ENCODE data around the gene FAIM2. TPM values are rescaled to one million over a fixed set of nuclear protein-coding genes. Genes with fewer than 3 reads are reported as not detected.

FAIM2 gene
- total and polyA plus RNA-seq, 9 of the 15 experiments (the other 6 are each of a cell fraction or from before 2014, with no cell fraction given): 0.01 to 0.10 TPM; not detected in 7

DNA sequence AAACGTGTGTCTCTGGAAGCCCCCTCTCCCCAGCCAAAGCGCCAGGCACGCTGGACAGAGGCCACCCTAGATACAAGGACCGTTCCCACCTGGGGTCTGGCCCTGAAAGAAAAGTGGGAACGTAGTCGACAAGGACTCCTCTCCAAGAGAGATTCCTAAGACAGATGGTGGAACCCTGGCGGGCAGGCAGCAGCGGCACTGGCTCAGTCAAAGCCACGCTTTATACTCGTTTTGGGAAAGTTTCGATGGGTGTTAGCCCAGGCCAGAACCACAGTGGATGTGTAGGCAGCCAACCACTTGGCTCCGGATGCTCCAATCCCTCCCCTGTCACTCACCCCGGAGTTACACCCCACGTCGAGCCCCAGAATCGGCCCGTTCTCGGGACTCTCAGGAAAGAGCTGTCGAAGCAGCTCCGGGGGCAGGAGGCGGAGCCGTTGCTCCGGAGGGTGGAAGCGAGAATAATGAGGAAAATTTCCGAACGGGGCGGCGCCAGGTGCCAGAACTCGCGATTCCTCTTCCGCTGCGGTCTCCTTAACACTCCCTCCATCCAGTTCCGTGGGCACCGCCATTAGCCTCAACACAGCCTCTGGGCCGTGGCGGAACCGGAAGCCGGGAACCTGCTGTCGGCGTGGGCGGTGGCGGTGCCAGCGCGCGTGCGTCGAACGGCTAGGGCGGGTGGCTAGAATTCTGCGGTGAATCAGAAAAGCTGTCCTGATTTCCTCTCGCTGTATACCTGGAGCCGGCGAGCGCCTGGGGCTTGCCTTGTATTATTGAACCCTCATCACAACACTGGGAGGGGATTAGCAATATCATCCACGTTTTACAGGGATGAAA lies 61.0 kb downstream of the FAIM2 start, which contains the start of gene BCDIN3D (continued):
- TF ChIP-seq ZBTB34 (CRISPR knock-in tag; IDR thresholded peaks at IDR 0.05) (no peak), ZNF280B (CRISPR knock-in tag; IDR thresholded peaks at IDR 0.05) (no peak), CREM (IDR thresholded peaks at IDR 0.05; ENCODE audit: low read depth) (0 out of 2 replicates have a peak, but pooled peaks have one; percentile 42), TBP (optimal IDR thresholded peaks at IDR 0.05; ENCODE audit: low read depth, low read length) (peak; percentile 79), SPI1 (IDR thresholded peaks at IDR 0.05; ENCODE audit: borderline replicate concordance, low read depth, low read length) (peak; percentile 47; the same call in 1 of the 2 replicates), SIN3A (IDR thresholded peaks at IDR 0.05; ENCODE audit: borderline replicate concordance in 2 of 2, control insufficient read depth in 1 of 2, low read depth in 2 of 2, low read length in 2 of 2) (peak; percentile 36 to 58; a peak in 2 of 4 replicates), CEBPB (tag; IDR thresholded peaks at IDR 0.05) (no peak), LCOR (CRISPR knock-in tag; IDR thresholded peaks at IDR 0.05) (peak; percentile 57; the same call in 1 of the 2 replicates), CHD2 (IDR thresholded peaks at IDR 0.05; ENCODE audit: low read depth, low read length) (peak; percentile 55; the same call in 1 of the 2 replicates), ZNF175 (CRISPR knock-in tag; IDR thresholded peaks at IDR 0.05; ENCODE audit: low read depth) (0 out of 2 replicates have a peak, but pooled peaks have one; percentile 25), RNF2 (IDR thresholded peaks at IDR 0.05) (0 out of 2 replicates have a peak, but pooled peaks have one; percentile 17), ZNF3 (CRISPR knock-in tag; IDR thresholded peaks at IDR 0.05) (no peak), ZNF436 (CRISPR knock-in tag; IDR thresholded peaks at IDR 0.05) (no peak), PHF20 (IDR thresholded peaks at IDR 0.05; ENCODE audit: partially characterized antibody) (peak; percentile 77), MAX (CRISPR knock-in tag; IDR thresholded peaks at IDR 0.05) (peak; percentile 68), SMARCE1 (IDR thresholded peaks at IDR 0.05) (peak; percentile 21; the same call in 1 of the 2 replicates), JUN (IDR thresholded peaks at IDR 0.05; ENCODE audit: borderline replicate concordance, low read depth, low read length) (0 out of 2 replicates have a peak, but pooled peaks have one; percentile 27), JUN (CRISPR knock-in tag; IDR thresholded peaks at IDR 0.05; ENCODE audit: borderline replicate concordance) (no peak), ARID4B (CRISPR knock-in tag; IDR thresholded peaks at IDR 0.05) (peak; percentile 79; the same call in 1 of the 2 replicates)
